Right hindlimb (tissue), 1 donor: ENCODE data around the gene UBAC2.
"Not testable (repeated sequence)": the region's sequence is repeated elsewhere in the genome, so short reads cannot be mapped to it uniquely, and the experiment has no call there.

Source experiments
- DNase-seq: peaks from one replicate; pipeline ENCODE4 v3.0.0-alpha.2; 2018

UBAC2 gene

DNA sequence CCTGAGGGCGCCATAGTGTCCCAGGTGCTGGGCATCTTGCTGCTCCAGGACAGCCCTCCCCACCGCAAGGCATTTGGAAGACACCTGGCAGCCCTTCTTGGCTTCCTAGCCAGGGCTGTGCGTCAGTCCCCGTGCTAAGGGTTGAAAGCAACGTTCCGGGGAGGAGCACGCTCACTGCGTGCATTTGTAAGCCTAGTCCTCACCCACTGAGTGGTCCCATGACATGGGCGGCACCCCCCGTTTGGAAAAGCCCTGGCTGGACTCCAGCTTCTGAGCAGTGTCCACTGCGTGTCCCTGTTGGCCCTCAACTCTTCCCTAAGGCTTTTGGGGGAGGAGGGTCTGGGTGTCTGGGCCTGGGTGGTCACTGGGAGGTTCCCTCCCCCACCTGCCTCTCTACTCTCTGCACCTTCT, 182.9 kb downstream of the UBAC2 start:
- DNase-seq = no peak

DNA sequence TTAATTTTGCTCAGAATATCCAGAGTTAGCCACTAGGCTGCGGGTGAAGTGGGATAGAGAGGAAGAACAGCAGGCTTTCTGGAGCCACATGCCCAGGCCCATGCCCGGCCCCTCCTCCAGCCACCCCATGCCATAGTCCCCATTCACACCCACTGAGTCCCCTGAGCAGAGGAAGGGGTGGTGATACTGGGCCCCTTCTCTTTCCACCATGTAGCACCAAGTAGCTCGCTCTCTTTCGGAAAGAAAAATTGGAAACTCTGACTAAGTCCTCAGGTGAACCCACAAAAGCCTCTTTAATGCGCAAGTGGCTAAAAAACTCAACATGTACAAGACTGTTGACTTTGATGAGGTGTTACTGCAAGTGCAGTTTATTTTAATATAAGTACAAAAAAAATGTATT, 183.3 kb downstream of the UBAC2 start:
- DNase-seq = no peak

- no peak for DNase-seq
Measured at GRCh38 chr13:99384468-99384867, 183.8 kb downstream of the UBAC2 start.

DNA sequence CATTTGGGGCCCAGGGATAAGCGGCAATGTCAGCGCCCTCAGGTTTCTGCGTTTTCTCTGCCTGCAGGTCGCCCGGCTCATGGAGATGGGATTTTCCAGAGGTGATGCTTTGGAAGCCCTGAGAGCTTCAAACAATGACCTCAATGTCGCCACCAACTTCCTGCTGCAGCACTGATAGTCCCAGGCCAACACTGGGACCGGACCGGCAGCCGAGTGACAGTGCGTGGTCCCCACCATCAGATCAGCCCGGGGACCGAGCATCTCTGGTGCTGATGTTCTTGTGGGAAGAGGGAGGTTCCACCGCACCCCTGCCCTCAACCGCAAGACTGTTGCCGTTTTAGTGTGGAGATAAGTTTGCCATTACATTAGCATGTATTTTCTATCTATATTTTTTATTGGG, 184.5 kb downstream of the UBAC2 start:
- no peak for DNase-seq

DNA sequence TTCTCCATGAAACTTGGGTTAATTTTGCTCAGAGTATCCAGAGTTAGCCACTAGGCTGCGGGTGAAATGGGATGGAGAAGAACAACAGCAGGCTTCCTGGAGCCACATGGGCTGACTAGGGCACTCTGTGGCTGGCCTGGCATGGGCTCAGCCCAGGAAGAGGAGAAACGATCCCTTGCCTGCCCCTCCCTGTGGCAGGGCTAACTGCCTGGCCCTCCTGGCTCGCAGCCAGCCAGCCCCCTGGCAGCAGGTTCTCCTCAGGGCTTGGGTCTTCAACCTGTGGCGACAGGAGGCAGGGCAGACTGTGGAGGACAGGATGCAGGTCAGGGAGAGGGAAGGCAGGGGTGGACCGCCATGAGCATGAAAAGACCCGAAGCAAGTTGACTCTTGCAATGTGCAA, 185.3 kb downstream of the UBAC2 start:
- no peak for DNase-seq

- DNase-seq = no peak
Measured at GRCh38 chr13:99386495-99386894, 185.8 kb downstream of the UBAC2 start.

DNA sequence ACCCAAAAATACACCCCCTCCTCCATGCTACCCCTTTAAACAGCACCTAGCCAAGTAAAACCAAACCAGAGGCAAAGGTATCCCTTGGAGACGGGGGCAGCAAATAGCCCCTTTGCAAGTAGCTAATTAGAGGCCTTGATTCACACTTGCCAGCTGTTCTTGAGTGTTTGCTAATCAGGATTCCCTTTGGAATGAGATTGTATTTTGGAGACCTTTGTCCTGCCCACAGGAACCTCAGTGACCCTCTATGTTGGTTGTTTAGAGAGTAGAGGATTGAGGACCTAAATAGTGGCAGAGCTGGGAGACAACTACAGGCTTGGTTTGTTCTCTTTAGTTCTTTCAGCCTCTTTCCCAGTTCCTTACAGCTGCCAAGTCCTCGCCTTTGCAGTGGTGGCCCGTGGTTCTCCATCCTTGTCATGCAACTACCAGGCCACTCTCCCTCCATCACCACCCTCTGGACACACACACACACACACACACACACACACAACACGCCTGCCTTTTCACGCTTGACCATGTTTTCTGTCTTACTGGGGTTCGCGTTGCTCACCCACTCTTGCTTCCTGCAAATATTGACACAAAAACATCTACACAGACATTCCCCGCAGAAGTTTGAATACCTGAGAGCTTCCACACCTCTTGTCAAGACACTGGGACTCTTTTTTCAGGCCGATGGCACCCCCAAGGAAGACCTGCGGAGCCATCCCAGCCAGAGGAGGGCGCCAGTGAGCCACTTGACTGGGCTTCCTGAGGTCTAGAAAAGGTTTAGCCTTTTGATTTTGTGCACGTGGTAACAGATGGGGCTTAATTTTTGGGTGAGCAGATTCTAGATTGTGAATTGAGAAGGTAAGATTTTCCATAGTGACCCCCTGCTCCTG, 186.5 kb downstream of the UBAC2 start:
- no peak for DNase-seq

- DNase-seq = no peak
Measured at GRCh38 chr13:99388334-99388923, 187.8 kb downstream of the UBAC2 start.

DNA sequence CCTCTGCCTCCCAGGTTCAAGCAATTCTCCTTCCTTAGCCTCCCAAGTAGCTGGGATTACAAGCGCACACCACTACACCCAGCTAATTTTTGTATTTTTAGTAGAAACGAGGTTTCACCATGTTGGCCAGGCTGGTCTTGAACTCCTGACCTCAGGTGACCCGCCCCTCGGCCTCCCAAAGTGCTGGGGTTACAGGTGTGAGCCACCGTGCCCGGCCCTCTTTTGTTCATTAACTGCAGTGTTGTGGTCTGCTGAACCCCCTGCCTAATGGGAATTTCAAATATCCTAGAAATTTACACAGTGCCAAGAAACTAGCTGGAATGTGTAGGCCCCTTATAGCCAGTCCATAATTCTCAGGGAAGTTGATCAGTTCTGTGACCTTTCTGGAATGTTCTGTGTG, 188.4 kb downstream of the UBAC2 start:
- DNase-seq = not testable (repeated sequence)

GRCh38 chr13:99389520-99390304, 189.1 kb downstream of the UBAC2 start:
- DNase-seq = no peak

DNA sequence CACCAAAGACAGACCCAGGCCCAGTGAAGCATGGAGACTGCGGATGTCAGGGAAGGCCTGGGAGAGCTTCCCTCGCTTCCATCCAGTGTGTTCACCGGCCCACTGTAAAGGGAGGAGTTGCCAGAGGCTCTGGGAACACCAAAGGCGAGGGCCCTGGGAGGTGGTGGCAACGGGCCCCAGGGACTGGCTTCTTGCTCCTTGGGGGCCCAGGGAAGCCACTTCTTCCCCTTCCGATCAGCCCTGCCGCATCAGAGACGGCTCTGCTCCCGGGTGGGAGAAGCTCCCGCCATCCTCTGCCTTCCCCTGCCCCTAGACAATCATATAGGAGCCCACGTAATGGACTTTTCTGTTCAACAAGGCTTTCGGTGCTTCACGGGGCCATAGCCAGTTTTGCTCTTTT, 189.9 kb downstream of the UBAC2 start:
- no peak for DNase-seq

GRCh38 chr13:99391781-99392469, 191.3 kb downstream of the UBAC2 start:
- DNase-seq = no peak

DNA sequence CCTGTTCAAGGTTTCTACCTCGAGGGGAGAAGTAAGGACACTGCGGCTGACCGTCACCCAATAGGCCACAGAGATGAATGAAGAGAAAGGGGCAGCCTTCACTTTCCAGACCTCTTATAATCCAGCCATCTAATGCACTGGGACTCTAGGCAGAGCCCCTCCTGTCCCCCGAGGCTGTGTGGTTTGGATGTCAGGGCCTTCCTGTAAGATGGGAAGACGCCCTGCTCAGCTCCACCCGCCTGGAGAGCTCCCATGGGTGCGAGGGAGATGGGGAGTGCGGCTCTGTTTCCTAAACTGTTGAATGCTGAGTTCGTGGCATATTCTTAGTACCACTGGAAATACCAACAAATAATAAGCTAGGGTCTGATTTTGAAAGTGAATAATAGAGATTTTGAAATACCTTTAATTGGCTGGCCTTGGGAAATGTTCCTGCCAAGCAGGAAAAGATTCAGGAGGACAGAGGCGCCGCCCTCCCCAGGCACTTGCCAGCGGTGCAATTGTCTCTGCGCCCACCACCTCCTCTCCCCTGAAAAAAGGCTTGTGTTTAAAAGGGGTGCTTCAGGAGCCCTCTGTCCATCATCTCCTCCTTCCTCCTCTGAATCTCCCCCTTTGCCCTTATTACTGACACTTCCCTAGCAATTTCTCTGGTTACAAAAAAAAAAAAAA, 191.9 kb downstream of the UBAC2 start:
- no peak for DNase-seq

GRCh38 chr13:99393391-99393790, 192.7 kb downstream of the UBAC2 start:
- DNase-seq = not testable (repeated sequence)

DNA sequence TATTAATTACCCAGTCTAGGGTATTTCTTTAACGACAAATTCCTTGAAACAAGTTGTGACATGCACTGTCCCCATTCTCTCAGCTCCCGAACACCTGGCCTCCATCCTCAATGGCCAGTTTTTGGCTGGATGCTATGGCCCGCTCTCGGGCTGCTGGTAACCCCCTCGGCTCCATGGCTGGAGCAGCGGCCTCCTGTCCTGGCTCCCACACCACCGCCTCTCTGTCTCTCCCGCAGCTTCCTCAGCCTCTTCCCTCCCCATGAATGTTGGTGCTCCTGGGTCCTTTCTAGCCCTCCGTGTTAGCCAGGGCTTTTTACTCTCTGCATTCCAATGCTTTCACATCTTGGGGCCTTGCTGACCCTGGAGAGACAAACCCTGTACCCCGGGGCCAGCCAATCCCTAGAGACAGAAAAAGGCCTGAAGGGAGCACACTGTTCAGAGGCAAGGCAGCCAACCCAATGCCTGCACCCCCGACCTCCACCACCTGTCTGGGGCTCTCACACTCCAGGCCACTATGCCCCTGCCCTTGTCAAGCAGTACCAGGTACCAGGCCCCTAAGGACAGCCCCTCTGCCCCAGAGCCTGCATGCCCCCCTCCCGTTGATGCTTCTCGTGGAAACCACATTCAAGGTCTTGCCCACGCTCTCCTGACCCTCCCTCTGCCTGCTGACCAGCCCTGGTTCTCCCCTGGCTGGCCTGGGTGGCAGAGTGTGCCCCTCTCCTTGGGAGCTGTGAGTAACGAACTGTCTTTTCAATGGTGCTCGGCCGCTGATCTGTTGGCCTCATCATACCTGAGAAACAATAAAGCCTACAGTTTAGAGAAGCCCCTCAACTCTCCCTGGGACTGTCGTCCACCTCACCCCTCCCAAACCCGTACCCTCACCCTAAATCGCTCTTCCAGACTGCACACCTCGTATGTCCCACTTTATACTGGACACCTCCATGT, 193.4 kb downstream of the UBAC2 start:
- no peak for DNase-seq

DNA sequence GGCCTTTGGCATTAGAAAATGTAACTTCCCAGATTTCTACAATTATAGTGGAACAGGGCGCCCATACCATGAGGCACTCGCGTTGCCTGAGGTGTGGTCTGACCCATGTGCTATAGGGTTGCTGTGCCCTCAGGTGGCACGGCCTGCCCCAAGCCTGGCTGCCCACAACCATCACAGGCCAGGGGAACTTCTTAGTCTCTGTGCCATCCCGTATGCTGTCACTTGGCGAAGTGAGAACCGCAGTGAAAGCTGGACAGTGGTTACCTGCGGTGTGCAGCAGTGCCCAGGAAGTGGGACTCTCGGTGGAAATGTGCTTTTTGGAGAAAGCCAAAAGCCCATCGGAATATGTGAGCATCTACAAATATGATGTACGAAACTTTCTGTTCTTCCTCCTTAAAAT, 194.8 kb downstream of the UBAC2 start:
- no peak for DNase-seq

- DNase-seq = no peak
Measured at GRCh38 chr13:99396446-99396845, 195.8 kb downstream of the UBAC2 start.

GRCh38 chr13:99398071-99398470, 197.4 kb downstream of the UBAC2 start:
- DNase-seq = no peak

DNA sequence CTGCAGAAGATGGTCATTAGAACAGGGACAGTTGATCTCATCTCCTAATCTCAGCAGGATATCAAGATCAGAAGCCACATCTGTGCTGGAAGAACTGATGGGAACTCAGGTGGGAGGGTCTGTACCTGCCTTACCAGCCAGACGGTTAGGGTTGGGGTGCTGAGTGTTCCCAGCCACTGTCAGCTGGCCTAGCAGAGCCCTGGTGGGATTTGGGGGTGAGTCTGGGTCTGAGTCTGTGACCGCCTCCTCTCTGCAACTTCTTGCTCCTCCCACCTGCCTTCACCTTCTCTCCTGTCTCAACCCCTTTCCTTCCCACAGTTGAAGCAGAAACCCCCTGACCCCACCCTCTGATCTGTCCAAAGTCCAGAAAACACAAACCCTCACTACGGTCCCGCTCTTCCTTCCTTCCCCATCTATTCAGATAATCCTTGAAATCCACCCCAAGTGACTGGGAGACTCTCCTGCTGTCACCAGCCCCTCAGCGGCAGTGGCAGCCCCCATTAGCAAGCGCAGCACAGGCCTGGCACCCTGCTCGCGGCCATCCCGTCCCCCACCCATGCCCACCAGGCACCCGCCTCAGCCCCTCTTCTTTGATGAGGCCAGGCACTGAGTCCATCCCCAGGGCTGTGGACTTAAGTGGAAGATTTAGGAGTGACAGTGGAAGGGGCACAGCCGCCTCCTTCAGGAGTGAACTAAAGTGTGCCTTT, 198.4 kb downstream of the UBAC2 start:
- no peak for DNase-seq

- no peak for DNase-seq
Measured at GRCh38 chr13:99399623-99399974, 198.9 kb downstream of the UBAC2 start.

GRCh38 chr13:99403458-99403971, 202.9 kb downstream of the UBAC2 start:
- no peak for DNase-seq
